GM21390 (cell line): ENCODE measurements around the gene RIN3.

ENCODE experiments used
- ATAC-seq: cut with Tn5 transposase; IDR thresholded peaks from one replicate; pipeline ENCODE4 v1.9.1; 2021; ENCODE audit not compliant: unreplicated experiment

Gene RIN3

DNA sequence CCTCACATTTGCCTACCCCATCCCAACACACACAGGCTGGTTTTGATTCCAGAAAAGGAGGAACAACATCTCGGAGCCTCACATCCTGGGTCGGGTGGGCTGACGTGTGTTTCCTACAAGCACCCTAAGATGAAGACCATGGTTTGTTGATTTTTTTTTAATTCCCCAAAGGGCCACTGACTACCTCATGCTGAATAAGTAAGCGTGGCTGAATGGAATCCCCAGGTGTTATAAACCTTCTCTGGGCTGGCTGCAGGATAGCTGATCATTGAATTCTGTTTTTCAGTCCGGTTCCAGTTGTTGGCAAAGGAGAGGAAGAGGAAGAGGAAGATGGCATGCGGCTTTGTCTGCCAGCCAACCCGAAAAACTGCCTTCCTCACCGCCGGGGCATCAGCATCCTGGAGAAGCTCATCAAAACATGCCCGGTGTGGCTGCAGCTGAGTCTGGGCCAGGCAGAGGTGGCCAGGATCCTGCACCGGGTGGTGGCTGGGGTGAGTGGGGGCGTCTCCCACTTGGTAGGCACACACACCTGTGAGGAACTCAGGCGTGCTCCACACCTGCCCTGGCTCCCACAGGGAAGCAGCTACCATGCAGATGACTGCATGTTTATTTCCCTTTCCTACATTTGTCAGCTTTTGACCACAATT lies 42.0 kb downstream of the RIN3 start:
- ATAC-seq = no peak

DNA sequence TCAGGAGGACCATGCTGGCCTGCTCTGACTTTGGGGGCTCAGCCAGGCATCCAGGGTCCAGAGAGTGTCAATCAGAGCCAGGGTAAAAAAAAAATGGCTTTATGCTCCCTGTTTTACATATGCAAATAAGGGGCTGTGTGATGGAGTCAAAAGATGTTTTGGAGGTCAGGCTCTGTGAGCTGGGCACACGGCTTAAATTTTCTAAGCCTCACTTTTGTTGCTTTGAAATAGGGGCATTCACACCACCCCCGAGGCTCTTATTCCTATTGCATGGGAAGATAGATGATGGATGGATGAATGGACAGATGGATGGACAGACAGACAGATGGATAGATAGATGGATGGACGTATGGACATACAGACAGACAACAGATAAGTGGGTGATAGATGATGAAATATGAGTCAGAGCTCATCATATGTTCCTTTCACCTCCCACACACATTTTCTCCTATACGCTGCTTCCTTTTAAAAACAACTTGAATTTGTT lies 42.7 kb downstream of the RIN3 start:
- no peak for ATAC-seq

DNA sequence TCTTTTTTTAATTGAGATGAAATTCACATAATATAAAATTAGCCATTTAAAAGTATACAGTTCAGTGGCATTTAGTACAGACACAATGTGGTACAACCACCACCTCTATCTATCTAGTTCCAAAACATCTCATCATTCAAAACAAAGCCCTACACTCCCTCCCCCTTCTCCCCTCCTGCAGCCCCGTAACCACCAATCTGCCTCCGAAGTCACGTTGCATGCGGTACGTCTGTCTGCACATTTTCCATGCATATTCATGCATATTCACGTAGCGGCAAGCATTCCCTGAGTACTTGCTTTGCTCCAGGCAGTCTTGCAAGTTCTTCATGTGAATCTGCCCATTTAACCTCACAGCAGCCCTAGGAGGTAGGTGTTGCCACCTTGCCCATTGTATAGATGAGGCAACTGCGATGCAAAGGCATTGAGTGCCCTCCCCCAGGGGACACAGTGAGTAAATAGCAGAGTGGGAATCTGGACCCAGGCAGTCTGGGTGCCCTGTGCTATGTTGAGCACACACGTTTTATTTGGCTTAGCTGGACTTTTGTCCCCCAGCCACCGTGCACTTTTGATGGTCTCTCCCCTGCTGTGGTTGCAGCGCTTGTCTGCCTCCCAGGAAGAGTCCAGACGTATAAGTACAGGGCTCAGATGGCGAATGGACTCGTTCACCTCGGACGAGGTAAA lies 43.4 kb downstream of the RIN3 start:
- no peak for ATAC-seq

DNA sequence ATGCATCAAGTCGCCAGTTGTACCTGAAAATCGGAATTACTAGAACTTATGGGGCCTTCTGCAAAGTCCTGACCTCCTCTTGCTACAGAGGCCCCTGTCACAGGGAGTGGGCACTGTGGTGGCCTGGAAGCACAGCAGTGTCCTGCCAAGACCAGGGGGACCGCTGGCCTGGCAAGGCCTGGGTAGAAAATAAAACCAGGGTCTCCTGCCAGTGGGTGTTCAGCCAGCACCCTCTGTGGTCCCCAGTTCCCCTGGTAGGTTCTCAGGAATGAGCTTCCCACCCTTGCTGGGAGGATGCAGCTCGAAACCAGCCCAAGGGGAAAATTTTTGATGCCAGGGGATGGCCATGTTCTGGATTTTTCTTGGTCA lies 43.9 kb downstream of the RIN3 start:
- no peak for ATAC-seq

DNA sequence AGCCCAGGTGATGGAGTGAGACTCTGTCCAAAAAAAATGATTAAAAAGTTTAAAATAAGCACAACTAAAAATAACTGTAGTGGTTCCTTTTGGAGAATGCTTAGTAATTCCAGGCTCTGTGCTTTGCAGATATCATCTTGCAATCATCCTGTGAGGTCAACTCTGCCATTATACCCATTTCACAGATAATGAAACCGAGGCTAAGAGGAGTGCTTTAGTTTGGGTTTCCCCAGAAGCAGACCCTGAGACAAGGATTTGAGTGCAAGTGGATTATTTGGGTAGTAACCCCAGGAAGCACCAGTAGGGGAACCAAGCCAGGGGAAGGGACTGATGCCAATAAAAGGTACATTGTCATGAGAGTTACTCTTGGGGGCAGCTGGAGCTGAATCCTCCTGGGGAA lies 44.7 kb downstream of the RIN3 start:
- ATAC-seq = no peak

DNA sequence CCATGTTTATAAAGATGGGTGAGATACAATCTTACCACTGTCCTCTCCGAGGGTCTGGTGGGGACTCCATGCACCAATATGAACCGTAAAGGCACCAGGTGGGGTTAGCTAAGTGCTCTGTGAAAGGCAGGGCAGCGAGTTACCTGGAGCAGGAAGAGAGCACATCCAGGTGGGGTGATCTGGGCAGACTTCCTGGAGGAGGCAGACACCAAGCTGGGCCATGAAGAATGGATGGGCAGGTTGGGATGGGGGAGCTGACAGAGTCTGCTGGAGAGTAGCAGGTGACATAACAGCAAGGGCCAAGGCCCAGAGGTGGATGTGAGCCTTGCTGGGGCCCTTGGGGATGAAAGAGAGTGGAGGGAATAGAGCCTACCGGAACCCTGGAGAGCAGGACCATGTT lies 45.9 kb downstream of the RIN3 start:
- ATAC-seq = no peak

DNA sequence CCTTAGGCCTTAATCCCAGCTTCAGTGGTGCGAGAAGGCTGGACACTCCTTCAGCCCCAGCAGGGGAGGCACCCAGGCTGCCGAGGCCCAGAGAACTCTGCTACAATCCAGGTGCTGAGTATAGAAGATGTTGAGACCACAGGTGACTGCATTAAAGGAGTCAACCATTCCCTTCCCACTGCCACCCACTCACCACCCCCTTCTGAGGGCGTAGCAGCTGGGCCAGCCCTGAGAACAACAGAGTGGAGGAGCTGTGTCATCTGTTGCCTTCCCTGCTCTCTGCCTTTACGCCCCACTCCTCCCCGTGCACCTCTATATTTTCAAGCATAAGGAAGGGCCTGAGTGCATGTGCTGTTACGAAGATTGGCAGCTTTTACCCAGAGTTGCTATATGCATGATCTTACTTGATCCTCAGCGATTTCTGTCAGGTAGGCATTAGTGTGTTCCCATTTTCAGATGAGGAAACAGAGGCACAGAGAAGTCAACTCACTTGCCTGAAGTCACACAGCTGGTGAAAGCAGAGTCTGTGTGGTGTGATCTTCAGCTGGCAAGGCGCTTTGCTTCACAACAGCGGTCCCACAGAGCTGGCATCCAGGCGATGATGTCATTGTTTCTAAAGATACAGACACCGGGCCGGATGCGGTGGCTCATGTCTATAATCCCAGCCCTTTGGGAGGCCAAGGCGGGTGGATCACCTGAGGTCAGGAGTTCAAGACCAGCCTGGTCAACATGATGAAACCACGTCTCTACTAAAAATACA lies 46.7 kb downstream of the RIN3 start:
- no peak for ATAC-seq

DNA sequence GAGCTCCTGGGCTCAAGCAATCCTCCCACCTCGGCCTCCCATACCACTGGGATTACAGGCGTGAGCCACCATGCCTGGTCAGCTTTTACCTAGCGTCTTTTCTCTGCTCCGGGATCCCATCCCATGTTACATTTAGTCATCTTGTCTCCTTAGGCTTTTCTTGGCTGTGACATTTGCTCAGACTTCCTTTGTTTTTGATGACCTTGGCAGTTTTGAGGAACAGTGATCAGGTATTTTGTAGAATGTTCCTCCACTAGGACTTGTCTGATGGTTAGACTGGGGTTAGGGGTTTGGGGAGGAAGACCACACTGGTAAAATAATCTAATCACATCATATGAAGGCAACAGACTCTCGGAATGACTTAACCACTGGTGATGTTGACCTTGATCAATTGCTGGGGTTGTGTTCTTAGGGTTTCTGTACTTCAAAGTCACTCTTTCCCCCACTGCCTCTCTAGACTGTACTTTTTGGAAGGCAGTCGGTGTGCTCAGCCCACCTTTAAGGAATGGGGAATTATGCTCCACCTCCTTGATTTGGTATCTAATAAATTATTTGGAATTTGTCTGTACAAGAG lies 48.4 kb downstream of the RIN3 start:
- no peak for ATAC-seq

DNA sequence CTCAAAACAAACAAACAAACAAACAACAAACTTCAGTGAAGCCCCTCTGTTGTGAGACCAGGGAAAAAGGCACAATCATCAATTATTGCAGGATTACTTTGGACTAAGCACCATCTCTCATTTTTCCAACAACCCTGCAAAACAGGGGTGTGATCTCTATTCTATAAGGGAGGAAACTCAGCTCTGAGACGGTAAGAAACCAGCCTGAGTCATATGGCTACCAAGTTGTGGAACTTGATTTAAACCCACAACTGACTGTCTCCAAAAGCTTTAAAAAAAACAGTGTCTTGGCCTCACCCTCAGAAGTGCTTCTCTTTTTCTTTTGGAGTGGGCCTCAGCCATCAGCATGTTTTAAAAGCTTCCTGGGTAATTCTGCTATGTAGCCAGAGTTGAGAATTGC lies 49.8 kb downstream of the RIN3 start:
- ATAC-seq = peak; percentile 84

DNA sequence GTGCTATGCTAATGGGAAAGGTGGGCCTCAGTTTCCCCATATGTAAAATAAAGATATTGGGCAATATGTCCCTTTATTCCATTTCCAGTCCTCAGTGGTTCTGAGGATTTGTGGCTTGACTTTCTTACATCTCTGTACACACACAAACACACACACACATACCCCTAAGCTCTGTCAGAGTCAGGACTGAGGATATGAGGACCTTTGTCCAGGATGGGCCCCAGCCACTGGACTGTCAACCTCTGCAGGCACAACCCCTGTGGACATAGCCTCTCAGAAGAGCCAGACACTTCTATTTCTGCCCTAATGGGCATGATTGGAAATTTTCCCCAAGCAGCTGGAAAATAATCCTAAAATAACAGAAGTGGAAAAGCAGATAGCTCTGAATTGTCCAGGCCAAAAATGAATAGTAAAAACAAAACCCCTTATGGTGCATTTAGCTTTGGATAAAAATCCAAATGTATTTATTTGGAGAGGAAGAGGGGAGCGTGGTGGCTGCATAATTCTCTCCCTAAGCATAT lies 50.2 kb downstream of the RIN3 start:
- ATAC-seq = peak; percentile 9

DNA sequence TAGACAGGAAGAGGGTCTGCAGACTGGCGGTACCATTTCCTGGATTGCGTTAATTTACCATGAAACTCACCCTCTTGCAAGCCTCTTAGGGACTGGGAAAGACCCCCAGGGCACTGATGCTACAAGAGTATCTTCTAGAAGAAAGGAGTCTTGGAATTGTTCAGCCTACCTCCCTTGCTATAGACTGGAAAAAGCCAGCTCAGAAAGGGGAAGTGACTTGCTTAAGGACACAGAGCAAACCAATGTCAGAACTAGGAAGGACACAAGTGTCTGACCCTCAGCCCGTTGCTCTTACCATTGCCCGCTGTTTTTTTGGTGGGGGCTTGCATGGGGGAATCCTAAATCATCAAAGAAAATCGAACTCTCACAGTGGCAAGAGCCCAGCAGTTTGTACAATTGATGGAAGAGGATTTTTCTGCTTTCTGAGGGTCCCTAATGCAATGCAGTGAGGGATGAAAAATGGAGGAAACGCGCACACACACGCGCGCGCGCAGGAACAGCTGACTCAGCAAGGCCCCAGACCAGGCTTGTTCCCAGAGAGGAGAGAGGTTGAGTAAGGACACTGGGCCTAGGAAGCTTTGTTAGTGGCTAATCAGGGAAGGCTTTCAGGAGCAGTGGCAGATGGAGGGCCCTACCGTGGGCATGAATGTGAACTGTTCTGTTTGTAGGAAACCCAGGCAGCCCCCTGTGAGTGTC lies 50.9 kb downstream of the RIN3 start:
- ATAC-seq = no peak

DNA sequence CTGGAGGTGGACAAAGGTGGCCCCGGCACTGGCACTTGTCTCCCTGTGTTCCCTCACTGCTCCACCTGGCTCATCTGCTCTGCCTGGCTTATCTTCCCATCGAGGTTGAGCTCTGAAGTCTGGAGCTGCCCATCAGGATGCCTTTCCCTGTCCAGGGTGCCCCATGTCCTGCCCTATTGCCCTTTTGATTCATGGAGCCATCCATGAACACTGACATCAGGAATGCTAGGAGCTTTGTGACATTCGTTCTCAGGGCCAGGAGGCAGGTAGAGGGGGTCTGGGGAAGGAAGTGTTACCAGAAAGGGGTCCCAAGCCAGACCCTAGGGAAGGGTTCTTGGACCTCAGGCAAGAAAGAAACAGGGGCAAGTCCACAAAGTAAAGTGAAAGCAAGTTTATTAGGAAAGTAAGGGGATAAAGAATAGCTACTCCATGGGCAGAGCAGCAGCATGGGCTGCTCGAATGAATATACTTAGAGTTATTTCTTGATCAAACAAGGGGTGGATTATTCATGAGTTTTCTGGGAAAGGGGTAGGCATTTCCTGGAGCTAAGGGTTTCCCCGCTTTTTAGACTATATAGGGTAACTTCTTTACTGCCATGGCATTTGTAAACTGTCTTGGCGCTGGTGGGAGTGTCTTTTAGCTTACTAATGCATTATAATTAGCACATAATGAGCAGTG lies 51.6 kb downstream of the RIN3 start:
- no peak for ATAC-seq

DNA sequence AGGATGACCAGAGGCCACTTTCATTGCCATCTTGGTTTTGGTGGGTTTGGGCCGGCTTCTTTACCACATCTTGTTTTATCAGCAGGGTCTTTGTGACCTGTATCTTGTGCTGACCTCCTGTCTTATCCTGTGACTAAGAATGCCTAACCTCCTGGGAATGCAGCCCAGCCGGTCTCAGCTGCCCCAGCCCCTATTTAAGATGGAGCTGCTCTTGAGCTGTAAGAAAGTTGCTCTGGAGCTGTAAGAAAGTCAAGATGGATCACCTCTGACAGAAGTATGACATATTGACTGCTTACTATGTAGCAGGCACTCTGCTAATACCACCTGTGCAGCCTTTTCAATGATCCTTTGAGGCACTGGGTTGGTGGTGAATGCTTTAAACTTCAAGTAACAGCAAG lies 52.1 kb downstream of the RIN3 start:
- no peak for ATAC-seq

DNA sequence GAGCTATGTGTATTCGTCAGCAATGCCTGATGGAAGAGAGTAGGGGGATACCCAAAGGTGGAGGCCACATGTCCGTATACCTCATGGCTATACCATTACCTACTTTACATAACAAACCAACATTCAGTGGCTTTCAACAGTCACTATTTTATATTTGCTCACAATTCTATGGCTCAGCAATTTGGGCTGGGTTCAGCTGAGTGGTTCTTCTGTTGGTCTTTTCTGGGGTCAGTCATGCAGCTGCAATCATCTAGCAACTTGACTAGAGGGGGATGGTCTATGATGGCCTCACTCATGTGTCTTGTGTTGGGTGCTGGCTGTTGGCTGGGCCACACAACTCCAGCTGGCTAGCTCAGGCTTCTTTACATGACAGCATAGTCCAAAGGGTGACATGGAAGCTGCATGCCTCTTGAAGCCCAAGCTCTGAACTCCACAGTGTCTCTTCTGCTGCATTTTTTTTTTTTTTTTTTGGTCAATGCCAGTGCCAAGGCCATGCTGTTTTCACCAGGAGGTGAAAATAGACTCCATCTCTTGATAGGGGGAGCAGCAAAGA lies 53.7 kb downstream of the RIN3 start:
- ATAC-seq = no peak

DNA sequence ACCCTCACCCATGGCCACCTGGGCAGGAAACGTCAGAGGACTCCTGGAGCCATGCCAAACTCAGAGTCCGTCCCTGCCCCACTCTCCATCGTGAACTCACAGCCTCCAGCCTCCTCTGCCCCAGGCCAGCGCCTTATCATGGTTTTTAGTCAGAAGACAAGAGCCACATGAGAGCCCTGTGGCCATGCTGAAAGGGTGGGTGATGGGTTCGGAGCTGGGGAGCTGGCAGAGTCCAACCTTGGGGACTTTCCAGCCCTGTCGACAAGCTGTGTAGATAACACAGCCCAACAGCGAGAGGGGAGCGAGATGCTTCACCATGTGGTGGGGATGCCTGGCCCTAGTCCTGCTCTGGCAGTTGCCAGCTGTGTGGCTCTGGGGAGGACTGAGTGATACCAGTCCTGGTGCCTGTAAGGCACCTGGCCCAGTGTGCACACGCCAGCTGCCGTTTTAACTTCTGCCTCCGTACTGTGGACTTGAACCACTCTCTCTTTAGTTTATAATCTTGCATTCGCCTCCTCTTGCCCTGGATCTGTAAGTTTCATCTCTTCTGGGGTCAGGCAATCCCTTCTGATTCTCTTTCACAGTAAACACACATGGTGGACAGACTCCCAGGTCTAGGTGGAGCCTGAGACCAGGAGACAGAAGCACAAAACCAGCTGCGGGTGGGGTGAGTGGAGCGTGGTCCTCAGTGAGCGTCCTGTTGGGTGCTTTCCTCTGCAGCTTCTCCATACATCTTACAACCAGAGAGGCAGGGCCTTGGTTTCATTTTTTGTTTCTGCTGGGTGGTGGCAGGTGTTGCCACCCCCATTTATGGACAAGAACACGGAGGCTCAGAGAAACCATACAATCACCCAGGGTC lies 55.3 kb downstream of the RIN3 start:
- ATAC-seq = peak; percentile 86

DNA sequence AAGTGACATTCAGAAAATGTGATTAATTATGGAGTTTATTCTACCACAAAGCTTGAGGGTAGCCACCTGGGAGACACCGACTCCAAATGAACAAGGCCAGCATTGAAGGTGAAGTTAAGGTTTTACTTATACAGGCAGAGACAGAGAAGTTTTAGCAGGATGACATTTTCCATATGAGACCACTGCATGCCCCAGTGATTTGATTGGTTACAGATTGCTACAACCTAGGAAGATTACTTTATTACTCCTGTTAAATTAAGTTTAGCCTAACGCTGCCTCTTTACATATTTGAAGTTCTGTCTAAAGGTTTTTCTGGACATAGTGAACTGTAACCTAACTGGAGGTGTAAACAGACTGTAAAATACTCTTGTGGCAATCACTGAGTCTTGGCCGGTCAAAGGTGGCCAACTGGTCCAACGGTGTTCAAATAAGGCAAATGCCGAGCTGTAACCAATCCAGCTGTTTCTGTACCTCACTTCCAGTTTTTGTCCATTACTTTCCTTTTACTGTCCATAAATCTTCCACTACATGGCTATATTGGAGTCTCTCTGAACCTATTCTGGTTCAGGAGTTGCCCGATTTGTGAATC lies 57.2 kb downstream of the RIN3 start:
- ATAC-seq = no peak

DNA sequence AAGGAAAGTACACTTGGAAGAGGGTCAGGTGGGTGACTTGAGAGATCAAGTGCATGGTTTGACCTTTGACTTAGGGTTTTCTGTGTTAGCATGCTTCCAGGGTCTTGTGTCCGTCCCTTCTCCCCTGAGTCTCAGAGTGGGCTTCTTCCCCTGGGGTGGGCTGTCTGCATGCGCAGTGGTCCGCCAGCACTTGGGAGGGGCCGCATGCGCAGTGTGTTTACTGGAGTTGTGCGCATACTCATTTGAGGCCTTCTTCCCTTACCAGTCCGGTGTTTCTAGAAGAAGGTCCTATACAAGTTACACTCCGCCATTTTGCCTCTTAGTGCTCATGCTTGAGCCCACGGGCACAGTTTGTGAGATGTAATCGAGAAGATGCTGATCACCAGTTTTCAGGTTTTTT lies 58.5 kb downstream of the RIN3 start:
- no peak for ATAC-seq

DNA sequence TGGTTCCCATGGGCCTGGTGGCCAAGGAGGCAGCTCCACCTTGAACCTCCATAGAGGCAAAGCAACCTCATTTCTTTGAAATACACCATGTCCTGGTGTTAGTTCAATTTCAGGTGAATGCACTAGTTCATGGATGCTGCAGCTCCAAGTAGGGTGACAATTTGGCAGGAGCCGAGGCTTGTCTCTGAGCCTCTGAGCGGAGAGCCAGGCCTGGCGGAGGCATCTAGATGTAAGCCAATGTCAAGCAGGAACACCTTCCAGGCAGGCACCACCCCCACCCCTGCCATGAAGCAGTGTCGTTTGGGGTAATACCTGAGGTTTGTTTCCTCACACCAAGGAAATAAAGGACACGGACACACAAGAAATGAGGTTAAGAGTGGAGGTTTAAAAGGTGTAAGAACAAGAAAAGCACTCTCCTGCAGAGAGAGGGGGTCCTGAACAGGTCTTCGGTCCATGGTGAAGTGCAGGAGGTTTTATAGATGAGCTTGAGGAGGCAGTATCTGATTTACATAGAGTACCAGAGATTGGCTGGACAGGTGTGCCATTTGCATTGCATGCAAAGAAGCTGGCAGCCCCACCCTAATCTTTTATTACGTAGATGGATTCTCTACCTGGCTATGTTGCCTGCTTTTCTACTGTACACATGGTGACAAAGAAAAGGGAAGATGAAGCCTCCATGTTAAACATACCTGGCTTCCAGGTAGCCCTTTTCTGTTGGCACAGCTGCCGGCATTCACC lies 60.3 kb downstream of the RIN3 start:
- no peak for ATAC-seq
